Measurements from ENCODE around the gene DAPK1.

GRCh38 chr9:87647114-87647513, 149.4 kb downstream of the DAPK1 start:
- TF ChIP-seq CTCF (IDR thresholded peaks at IDR 0.05) (no peak), EZH2 (IDR thresholded peaks at IDR 0.05) (no peak), EZH2phosphoT487 (IDR thresholded peaks at IDR 0.05) (no peak)

Data from neural progenitor cell (in vitro differentiated cells).